ENCODE data around the gene LAMP5. TPM values are rescaled to one million over a fixed set of nuclear protein-coding genes. Genes with fewer than 3 reads are reported as not detected.

Gene LAMP5
- total RNA-seq, 1 donor from 2014 or later: 0.86 TPM

- Mint-ChIP-seq H3K4me3 (ENCODE audit: unreplicated experiment) (no peak overlapping the region), H3K4me1 (ENCODE audit: unreplicated experiment) (no peaks in the 10 kb centered on the region), H3K9me3 (ENCODE audit: unreplicated experiment) (no peaks in the 10 kb centered on the region), H3K27me3 (ENCODE audit: unreplicated experiment) (peaks cover 34% of the 10 kb centered on the region), H3K27ac (ENCODE audit: unreplicated experiment) (no peak overlapping the region), H3K36me3 (ENCODE audit: unreplicated experiment) (no peaks in the 10 kb centered on the region)
- TF ChIP-seq CTCF (IDR thresholded peaks at IDR 0.05): no peak
- DNase-seq (ENCODE audit: extremely low spot score, unreplicated experiment): no peak
Measured at GRCh38 chr20:9577397-9577796, 63.0 kb downstream of the LAMP5 start.

DNA sequence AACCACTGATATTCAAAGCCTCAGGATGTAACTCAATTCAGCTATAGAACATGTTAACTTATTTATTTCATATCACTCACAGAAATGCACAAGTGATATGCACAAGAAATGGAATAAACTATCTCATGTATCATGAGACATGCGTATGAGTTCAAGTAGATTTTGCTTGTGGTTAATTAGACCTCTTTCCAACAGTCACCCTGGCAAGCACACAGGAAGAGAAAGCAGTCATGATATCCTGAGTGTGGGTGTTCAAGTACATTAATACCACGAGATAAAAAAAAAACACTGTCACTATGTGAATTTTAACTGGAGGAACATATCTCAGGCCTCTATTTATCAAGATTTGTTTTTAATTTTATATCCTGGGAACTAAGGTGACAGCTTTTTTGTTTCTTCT is 64.2 kb downstream of the LAMP5 start:
- TF ChIP-seq CTCF (IDR thresholded peaks at IDR 0.05): no peak
- no peak for DNase-seq (ENCODE audit: extremely low spot score, unreplicated experiment)
- no peaks in the 10 kb centered on the region for H3K4me1 Mint-ChIP-seq (ENCODE audit: unreplicated experiment)
- no peaks in the 10 kb centered on the region for H3K36me3 Mint-ChIP-seq (ENCODE audit: unreplicated experiment)
- no peak overlapping the region for H3K27ac Mint-ChIP-seq (ENCODE audit: unreplicated experiment)
- no peaks in the 10 kb centered on the region for H3K9me3 Mint-ChIP-seq (ENCODE audit: unreplicated experiment)
- no peak overlapping the region for H3K4me3 Mint-ChIP-seq (ENCODE audit: unreplicated experiment)
- peaks cover 32% of the 10 kb centered on the region for H3K27me3 Mint-ChIP-seq (ENCODE audit: unreplicated experiment)

Measured in osteocyte (in vitro differentiated cells).